K562 (cell line): ENCODE results near the gene SYTL2. TPM values are rescaled to one million over a fixed set of nuclear protein-coding genes. Genes with fewer than 3 reads are reported as not detected.
A peak's percentile ranks its signal among the peaks of the same experiment; 100 is the strongest.

Experiments used
- ARID1B ChIP-seq: fragments of 450-650 bp; IDR thresholded peaks from 2 replicates; pipeline ENCODE4 v1.6.1; 2016; ENCODE audit warnings: antibody characterized with exemption, mild to moderate bottlenecking, inconsistent platforms
- CEBPZ ChIP-seq: fragments of 150-350 bp; IDR thresholded peaks from 2 replicates; pipeline ENCODE4 v1.6.1; 2014; ENCODE audit warnings: low read depth, mild to moderate bottlenecking, low read length, borderline replicate concordance
- FOXP4 ChIP-seq: sonication (generic); formaldehyde crosslinking; IDR thresholded peaks from 2 replicates; pipeline ENCODE4 v1.8.0; 2022; ENCODE audit warnings: mild to moderate bottlenecking, missing genetic modification reagents, borderline replicate concordance
- FUS ChIP-seq: fragments of 200-400 bp; formaldehyde crosslinking; optimal IDR thresholded peaks from 2 replicates; pipeline ENCODE3; 2017; ENCODE audit warnings: low read depth, low read length
- GABPA ChIP-seq: fragments of 200-800 bp; sonication (Bioruptor generic); conservative IDR thresholded peaks from 2 replicates; pipeline ENCODE4 v1.6.1; 2016; ENCODE audit warnings: low read depth, missing genetic modification characterization, missing compliant biosample characterization
- GATAD2A ChIP-seq: fragments of 450-650 bp; IDR thresholded peaks from 2 replicates; pipeline ENCODE4 v1.6.1; 2017
- GATAD2B ChIP-seq: fragments of 450-650 bp; IDR thresholded peaks from 2 replicates; pipeline ENCODE4 v1.6.1; 2017; ENCODE audit warnings: mild to moderate bottlenecking, borderline replicate concordance
- HMGN3 ChIP-seq: IDR thresholded peaks from 2 replicates; pipeline ENCODE4 v1.6.1; 2011; ENCODE audit warnings: borderline replicate concordance, low read depth, mild to moderate bottlenecking, mixed read lengths, low read length; ENCODE audit not compliant: insufficient read length; ENCODE audit errors: extremely low read depth
- HNRNPH1 ChIP-seq: fragments of 200-400 bp; formaldehyde crosslinking; optimal IDR thresholded peaks from 2 replicates; pipeline ENCODE3; 2017; ENCODE audit warnings: low read depth, mild to moderate bottlenecking, low read length, moderate library complexity
- ILK ChIP-seq: fragments of 450-650 bp; IDR thresholded peaks from 2 replicates; pipeline ENCODE4 v1.6.1; 2016; ENCODE audit warnings: missing genetic modification characterization, low read depth, mild to moderate bottlenecking, missing compliant biosample characterization, moderate library complexity, borderline replicate concordance
- MEF2A ChIP-seq: IDR thresholded peaks from 2 replicates; pipeline ENCODE4 v1.6.1; 2011; ENCODE audit warnings: low read depth, mild to moderate bottlenecking, low read length, moderate library complexity; ENCODE audit not compliant: control insufficient read depth
- NCOA1 ChIP-seq: fragments of 450-650 bp; IDR thresholded peaks from 2 replicates; pipeline ENCODE4 v1.6.1; 2016; ENCODE audit warnings: low read depth
- NELFE ChIP-seq: IDR thresholded peaks from 2 replicates; pipeline ENCODE4 v1.6.1; 2011; ENCODE audit warnings: mild to moderate bottlenecking; ENCODE audit not compliant: insufficient read depth, insufficient read length
- POLR2A ChIP-seq: fragments of 450-650 bp; conservative IDR thresholded peaks from 2 replicates; pipeline ENCODE4 v1.6.1; 2016
- POLR3G ChIP-seq: IDR thresholded peaks from 2 replicates; pipeline ENCODE4 v1.6.1; 2011; ENCODE audit not compliant: insufficient read length, insufficient replicate concordance; ENCODE audit errors: extremely low read depth
- PURB ChIP-seq: sonication (generic); formaldehyde crosslinking; IDR thresholded peaks from 2 replicates; pipeline ENCODE4 v1.9.0; 2021; ENCODE audit warnings: low read depth, mild to moderate bottlenecking, missing genetic modification reagents
- TCF7L2 ChIP-seq: fragments of 150-350 bp; IDR thresholded peaks from 2 replicates; pipeline ENCODE4 v1.6.1; 2016; ENCODE audit warnings: low read depth, mild to moderate bottlenecking, low read length, moderate library complexity
- TEAD4 ChIP-seq, 2 experiments: sonication (generic) in 1 of 2; formaldehyde crosslinking in 1 of 2; IDR thresholded peaks; 2 replicates each; pipeline versions ENCODE4 v1.6.1 to v1.8.0; 2012 to 2022; ENCODE audit warnings: borderline replicate concordance in 1 of 2, inconsistent platforms in 1 of 2, low read length in 1 of 2, mild to moderate bottlenecking in 1 of 2, missing genetic modification reagents in 1 of 2
- ZBTB26 ChIP-seq: fragments of 450-650 bp; formaldehyde crosslinking; IDR thresholded peaks from 2 replicates; pipeline ENCODE4 v1.4.0; 2022; ENCODE audit warnings: missing genetic modification characterization
- polyA plus RNA-seq, 8 experiments: library from polyadenylated mRNA; depleted of rRNA in 4 of 8; stranded (reverse) in 5 of 8; unstranded in 3 of 8; fragments of >200 nt; fragmentation: Nextera tagmentation in 2 of 8; fragmentation: Illumina TruSeq in 1 of 8; extraction: Ambion mirVana in 2 of 8; extraction: Trizol in 1 of 8; gene quantifications; 2 replicates each; pipeline versions ENCODE4 v1.2.1 to v1.2.3, GENCODE V29; 2011 to 2014; ENCODE audit warnings: inconsistent platforms in 1 of 8, missing spikeins in 1 of 8
- total RNA-seq, 7 experiments: library from RNA; depleted of rRNA in 6 of 7; stranded (reverse); fragments of >200 nt in 6 of 7; fragmentation: Illumina TruSeq in 2 of 7; extraction: Trizol in 2 of 7; gene quantifications; 2 replicates each; pipeline versions ENCODE4 v1.2.1 to v1.2.3, GENCODE V29; 2011 to 2021; ENCODE audit warnings: low replicate concordance in 1 of 7

Gene SYTL2
- total and polyA plus RNA-seq, 9 of the 15 experiments (the other 6 are each of a cell fraction or from before 2014, with no cell fraction given) = 0.05 to 0.57 (median 0.35) TPM

GRCh38 chr11:85663753-85664614 is 147.0 kb downstream of the SYTL2 start (continued):
- TF ChIP-seq CEBPZ (no peak), GABPA (tag) (no peak), FUS (no peak), FOXP4 (peak; percentile 85), GATAD2A (no peak), GATAD2B (no peak), PURB (CRISPR knock-in tag) (no peak), ZBTB26 (CRISPR knock-in tag) (no peak), POLR3G (no peak), NELFE (no peak), ILK (tag) (no peak), MEF2A (no peak), HNRNPH1 (no peak), TEAD4 (IDR thresholded peaks at IDR 0.05; ENCODE audit: low read length) (no peak; the same call in 1 of the 2 replicates), TEAD4 (CRISPR knock-in tag; IDR thresholded peaks at IDR 0.05; ENCODE audit: borderline replicate concordance) (no peak), ARID1B (no peak), TCF7L2 (no peak), NCOA1 (no peak), POLR2A (no peak), HMGN3 (no peak)
